ENCODE data around the gene ANO3.
"Not testable (repeated sequence)": the region's sequence is repeated elsewhere in the genome, so short reads cannot be mapped to it uniquely, and the experiment has no call there.

ANO3 gene

GRCh38 chr11:26579683-26580082 is 247.8 kb downstream of the ANO3 start:
- DNase-seq: no peak

GRCh38 chr11:26580929-26581328 is 249.0 kb downstream of the ANO3 start:
- no peak for DNase-seq

GRCh38 chr11:26583550-26583949 is 251.6 kb downstream of the ANO3 start:
- DNase-seq: no peak

GRCh38 chr11:26584818-26585217 is 252.9 kb downstream of the ANO3 start:
- no peak for DNase-seq

- DNase-seq: no peak
These were observed 255.1 kb downstream of the ANO3 start for GRCh38 chr11:26587073-26587472.

DNA sequence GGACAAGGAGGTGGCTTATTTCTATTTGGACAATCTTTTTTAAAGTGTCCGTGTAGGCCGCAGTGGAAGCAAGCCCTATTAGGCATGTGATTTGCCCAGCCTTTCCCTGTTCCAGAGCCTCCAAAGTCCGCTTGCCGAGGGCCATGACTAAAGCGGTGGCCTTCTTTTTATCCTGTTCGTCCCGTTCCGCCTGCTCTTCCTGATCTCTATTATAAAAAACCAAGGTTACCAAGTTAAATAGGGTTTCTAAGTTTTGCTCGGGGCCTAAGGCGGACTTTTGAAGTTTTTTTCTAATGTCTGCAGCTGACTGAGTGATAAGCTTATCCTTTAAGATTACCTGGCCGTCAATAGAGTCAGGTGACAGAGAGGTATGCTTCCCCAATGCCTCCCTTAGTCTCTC is 261.8 kb downstream of the ANO3 start:
- no peak for DNase-seq

GRCh38 chr11:26595207-26595865 is 263.4 kb downstream of the ANO3 start:
- DNase-seq: not testable (repeated sequence)

DNA sequence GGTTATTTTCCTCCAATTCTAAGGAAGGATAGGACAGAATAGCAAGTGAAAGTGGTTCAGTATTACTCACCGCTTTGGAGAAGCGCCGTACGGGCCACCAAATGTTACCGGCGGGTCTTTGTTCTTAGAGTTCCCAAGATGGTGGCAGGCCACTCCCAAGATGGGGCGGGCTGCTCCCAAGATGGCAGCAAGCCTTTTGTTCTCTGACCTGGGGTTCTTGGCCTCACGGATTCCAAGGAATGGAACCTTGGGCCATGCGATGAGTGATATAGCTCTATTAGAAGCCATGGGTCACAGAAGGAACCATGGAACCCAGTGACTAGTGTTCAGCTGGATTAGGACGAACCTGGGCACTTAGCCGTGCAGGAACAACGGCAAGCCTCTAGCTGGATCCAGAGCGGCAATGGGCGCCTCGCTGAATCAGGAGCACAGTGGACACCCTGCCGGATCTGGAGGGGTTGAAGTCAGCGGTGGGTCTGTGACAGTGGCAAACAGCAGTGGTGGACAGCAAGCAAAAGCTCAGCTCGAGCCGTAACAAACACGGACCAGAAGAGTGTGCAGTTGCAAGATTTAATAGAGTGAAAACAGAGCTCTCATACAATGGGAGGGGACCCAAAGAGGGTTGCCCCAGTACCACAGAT is 265.2 kb downstream of the ANO3 start:
- DNase-seq: not testable (repeated sequence)

DNA sequence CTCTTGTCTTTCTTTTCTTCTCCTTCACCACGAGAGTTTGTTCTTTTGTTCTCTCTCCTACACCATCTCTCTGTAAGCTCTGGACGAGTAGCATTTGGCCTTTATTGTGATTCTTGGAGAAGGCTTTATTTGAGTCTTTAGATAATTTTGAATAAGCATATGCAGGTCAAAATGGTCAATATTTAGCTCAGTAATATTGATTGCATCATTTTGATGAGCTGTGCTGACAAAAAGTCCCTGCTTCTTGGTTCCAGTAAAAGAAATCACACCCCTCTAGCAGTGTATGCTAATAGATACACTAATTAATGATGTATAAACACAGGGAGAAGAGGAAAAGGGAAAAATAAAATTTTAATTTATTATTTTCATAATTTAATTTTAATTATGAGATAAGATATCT is 266.0 kb downstream of the ANO3 start:
- no peak for DNase-seq

- DNase-seq: no peak
These were observed 267.5 kb downstream of the ANO3 start for GRCh38 chr11:26599425-26599824.

GRCh38 chr11:26599876-26600434 is 268.0 kb downstream of the ANO3 start:
- no peak for DNase-seq

DNA sequence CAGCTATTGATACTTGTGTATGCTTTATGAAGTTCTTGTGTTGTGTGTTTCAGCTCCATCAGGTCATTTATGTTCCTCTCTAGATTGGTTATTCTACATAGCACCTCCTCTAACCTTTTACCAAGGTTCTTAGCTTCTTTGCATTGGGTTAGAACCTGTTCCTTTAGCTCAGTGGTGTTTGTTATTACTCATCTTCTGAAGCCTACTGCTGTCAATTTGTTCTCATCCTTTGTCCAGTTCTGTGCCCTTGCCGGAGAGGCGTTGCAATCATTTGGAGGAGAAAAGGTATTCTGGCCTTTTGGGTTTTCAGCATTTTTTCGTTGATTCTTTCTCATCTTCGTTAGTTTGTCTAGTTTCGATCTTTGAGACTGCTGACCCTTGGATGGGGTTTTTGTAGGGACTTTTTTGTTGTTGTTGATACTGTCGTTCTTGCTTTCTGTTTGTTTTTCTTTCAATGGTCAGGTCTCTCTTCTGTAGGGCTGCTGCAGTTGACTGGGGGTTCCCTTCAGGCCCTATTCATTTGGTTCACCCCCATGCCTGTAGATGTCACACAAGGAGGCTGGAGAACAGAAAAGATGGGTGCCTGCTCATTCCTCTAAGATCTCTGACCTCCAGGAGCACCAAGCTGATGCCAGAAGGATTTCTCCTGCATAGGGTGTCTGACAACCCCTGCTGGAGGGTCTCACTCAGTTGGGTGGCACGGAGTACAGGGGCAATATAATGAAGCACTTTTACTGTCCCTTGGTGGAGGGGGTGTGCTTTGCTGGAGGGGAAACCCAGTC is 276.0 kb downstream of the ANO3 start:
- no peak for DNase-seq

GRCh38 chr11:26608507-26609146 is 276.7 kb downstream of the ANO3 start:
- no peak for DNase-seq

GRCh38 chr11:26613759-26614158 is 281.8 kb downstream of the ANO3 start:
- no peak for DNase-seq

DNA sequence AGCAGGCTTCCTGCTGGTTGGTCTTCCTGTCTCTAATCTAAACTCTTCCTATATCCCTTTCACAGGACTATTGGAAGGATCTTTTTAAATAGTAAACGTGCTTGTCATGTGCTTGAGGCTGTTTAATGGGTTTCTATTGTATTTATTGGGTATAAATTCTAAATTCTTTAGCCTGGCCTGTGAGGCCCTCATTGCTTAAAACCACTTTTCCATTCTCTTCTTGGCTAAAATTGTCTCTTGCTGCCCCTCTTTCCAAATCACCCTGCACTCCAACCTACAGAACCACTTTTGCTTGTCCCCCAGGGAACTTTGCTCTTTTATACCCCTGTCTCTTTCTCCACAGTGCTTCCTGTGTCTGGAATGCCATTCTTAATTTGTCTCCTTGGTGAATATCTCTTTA is 286.5 kb downstream of the ANO3 start:
- no peak for DNase-seq

DNA sequence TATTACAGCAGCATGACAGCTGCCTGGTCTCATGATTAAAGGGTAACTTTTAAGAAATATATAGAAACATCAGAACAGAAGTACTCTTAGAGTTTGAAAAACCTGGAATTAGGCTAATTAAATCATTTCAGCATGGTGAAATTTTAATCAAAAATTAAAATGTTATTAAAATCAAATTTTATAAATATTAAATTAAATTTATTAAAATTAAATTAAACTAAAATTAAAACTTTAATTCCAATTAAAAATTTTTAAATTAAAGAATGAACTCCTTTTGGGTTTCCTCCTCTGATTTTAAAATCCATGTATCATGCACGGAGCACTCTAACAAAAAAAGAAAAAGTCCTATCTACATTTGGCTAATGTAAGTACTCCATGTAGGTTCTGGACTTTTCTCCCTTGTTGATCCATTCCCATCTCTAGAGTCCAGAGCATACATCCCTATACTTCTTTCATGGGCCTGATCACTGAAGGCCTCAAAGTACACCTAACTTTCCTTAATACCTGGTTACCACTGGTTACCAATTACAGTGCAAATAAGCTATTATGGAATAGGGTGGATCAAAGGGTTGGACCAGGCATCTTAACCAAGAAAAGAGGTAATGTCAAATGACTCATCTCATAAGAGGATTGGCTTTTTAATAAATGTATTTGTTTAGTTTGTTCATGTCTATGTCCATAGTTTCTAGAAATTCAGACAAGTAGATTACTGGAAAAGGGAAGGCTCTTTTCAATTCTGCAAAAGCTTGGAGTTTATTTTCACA is 288.5 kb downstream of the ANO3 start:
- DNase-seq: no peak

DNA sequence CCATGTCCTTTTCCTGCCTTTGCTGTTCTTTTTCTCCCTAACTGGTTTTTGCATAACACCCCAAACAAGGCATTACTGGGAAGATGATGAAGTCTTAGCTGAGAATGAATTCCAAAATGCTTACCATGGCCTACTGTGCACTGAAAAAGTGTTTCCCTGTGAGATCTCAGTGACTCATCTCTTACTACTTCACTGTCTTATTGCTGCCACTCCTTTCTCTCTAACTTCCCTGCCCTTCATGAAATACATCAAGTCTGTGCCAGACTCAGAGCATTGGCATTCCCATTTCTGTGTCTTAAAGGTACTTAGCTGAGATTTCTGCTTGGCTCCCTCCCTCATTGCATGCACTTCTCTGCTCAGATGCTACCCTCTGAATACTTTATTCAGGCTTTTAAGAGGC is 289.2 kb downstream of the ANO3 start:
- DNase-seq: no peak

DNA sequence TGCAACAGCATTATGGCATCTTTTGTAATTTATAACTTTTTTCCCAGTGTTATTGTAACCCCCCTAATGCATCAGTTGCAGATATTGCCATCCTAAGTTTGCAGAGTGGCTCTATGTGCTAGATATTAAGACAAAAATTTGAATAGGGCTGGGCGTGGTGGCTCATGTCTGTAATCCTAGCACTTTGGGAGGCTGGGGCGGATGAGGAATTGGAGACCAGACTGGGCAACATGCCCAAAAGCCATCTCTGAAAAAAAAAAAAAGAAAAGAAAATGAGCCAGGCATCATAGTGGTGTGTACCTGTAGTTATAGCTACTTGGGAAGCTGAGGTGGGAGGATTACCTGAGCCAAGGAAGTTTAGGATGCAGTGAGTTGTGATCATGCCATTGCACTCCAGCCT is 290.3 kb downstream of the ANO3 start:
- DNase-seq: no peak

- no peak for DNase-seq
These were observed 291.2 kb downstream of the ANO3 start for GRCh38 chr11:26623076-26623659.

GRCh38 chr11:26626346-26626745 is 294.4 kb downstream of the ANO3 start:
- DNase-seq: no peak

- DNase-seq: no peak
These were observed 300.8 kb downstream of the ANO3 start for GRCh38 chr11:26632691-26633159.

GRCh38 chr11:26643314-26643713 is 311.4 kb downstream of the ANO3 start:
- not testable (repeated sequence) for DNase-seq
